CD4-positive, alpha-beta memory T cell (primary cell): Measurements from ENCODE around the gene ITGB3BP. TPM values are rescaled to one million over a fixed set of nuclear protein-coding genes. Genes with fewer than 3 reads are reported as not detected.

Experiments used
- polyA plus RNA-seq, 2 donors: library from polyadenylated mRNA; unstranded; fragments of 300-500 nt; fragmentation: Illumina TruSeq; gene quantifications; one replicate each; pipeline ENCODE4 v1.2.3, GENCODE V29; 2021
- total RNA-seq, 2 experiments: library from RNA; stranded (reverse); gene quantifications; one replicate each; pipeline ENCODE4 v1.2.3, GENCODE V29; 2021

The ITGB3BP gene
- total and polyA plus RNA-seq, 4 experiments from 2014 or later, result 18.7 to 27.8 (median 26.0) TPM

Other genes with a start within 250 kb of the ITGB3BP start
- not detected for gene FOXD3, start 200.7 kb downstream of the ITGB3BP start, total RNA-seq
- gene FOXD3, start 200.7 kb downstream of the ITGB3BP start, polyA plus RNA-seq, result not detected
- gene ALG6, start 155.6 kb downstream of the ITGB3BP start, total RNA-seq, result 10 to 100 TPM; 27.6 to 28.4 TPM
- 10 to 100 TPM; 21.9 to 22.0 TPM for gene ALG6, start 155.6 kb downstream of the ITGB3BP start, polyA plus RNA-seq
- 10 to 100 TPM in 1 of 2 experiments, 1 to 10 TPM in 1; 9.8 to 15.1 TPM for gene EFCAB7, start 300 bp upstream of the ITGB3BP start, total RNA-seq
- 1 to 10 TPM; 4.3 to 6.2 TPM for gene EFCAB7, start 300 bp upstream of the ITGB3BP start, polyA plus RNA-seq
- gene PGM1, start 70.2 kb upstream of the ITGB3BP start, total RNA-seq, result 10 to 100 TPM; 18.8 to 20.7 TPM
- gene PGM1, start 70.2 kb upstream of the ITGB3BP start, polyA plus RNA-seq, result 10 to 100 TPM; 32.5 to 48.3 TPM